ENCODE measurements around the gene BACE1-AS.
"Not testable (repeated sequence)": the region's sequence is repeated elsewhere in the genome, so short reads cannot be mapped to it uniquely, and the experiment has no call there.

Gene BACE1-AS

DNA sequence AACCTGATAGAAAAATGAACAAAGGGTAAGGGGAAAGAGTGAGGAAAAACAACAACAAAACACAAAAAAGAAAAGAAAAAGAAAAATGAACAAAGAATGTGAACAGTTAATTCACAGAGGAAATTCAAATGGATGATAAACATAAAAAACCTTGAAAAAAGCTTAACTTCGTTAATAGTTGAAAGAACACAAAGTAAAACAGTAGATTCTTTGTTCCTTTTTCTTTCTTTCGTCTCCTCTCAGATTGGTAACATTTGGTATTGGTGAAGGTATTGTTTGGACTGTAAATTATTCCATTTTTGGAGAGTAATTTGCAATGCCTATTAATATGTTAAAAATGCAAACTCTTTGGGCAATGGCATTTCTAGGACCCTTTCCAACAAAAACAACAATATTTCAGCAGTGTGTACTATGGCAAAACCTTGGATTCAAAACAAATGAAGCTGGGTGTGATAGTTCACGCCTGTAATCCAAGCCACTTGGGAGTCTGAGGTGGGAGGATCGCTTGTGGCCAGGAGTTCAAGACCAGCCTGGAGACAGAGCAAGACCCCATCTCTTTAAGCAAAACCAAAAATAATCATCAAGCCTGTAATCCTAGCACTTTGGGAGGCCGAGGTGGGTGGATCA lies 28.2 kb downstream of the BACE1-AS start:
- DNase-seq (ENCODE audit: low read depth in 3 of 3, low spot score in 1 of 3): no peak

DNA sequence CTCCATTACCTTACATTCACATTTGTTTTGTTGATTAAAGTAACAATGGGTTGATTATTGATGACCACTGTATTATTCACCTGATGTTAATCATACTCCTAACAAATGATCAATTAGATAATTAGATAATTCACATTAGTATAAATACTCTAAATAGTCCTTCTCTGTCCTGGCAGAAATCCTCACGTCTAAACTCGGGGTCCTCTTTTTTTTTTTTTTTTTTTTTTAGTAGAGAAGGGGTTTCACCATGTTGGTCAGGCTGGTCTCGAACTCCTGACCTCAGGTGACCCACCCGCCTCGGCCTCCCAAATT lies 36.1 kb downstream of the BACE1-AS start:
- not testable (repeated sequence) for DNase-seq (ENCODE audit: low read depth in 3 of 3, low spot score in 1 of 3)

DNA sequence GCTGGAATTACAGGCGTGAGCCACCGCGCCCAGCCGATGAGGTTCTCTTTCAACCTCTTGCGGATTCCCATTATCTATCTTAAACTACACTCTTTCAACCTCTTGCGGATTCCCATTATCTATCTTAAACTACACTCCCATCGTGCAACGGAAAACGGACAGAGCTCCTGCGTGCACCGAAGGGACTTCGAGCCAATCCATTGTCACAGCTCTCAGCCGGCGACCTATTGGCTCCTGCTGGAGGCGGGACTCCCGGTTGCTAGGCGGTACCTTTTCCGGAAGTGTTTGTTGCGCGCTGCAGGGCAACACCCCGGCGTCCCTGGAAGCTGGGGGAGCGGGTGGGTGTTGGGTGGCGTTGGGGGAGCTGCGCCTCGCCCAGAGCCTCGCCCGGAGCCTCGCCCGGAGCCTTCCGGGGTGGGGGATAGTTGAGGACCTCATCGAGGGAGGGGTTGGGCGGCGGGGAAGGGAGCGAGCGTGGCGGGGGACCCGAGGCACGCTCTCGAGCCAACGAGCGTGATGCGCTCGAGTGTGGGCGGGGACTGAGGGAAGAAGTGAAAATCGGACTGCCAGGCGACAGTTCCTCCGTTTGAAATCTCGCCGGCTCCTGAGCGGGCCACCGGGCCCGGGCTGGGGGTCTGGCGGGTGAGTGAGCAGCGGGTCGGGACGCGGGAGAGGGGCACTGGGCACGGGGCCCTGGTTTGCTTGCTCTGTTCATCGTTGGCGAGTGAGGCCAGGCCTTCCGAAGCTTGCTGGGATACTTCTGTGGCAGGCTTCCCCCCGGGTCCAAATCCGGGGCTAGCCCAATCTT lies 36.6 kb downstream of the BACE1-AS start, which contains the start of gene CEP164:
Gene CEP164, plus strand, starts transcription at position 288 of the 808 bp plus-strand sequence. CDS start 10,733 bp downstream, outside the sequence.
- peak; percentile 77 to 84 (median 81) for DNase-seq (ENCODE audit: low read depth in 3 of 3, low spot score in 1 of 3)

DNA sequence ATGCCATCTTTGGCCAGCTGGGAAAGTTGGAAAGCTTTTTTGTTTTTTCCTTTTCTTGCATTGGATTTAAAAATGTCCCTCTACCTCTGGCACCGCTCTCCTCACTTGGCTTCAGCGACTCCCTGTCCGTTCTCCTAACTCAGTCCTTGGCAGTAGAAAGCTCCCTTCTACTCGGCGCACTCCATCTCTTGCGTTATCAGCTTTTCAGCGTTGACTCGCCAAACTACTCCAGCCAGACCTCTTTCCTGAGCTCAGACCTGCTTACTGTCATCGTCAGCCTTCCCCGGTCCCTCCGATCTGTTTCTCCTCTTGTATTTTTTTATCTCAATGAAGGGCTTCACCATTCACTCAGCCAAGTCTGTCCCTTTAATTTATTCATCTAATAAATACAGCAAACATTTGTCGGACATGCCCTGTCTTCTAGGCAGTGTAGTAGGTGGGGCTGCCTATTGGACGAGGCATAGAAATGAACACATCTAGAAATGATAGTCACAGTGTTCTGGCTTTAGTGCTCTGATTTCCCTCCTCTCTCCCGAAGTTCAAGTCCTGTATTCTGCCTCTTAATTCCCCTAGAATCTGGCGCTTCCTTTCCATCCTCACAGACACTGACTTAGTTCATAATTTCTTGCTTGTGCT lies 37.3 kb downstream of the BACE1-AS start:
- DNase-seq (ENCODE audit: low read depth in 3 of 3, low spot score in 1 of 3): no peak

DNA sequence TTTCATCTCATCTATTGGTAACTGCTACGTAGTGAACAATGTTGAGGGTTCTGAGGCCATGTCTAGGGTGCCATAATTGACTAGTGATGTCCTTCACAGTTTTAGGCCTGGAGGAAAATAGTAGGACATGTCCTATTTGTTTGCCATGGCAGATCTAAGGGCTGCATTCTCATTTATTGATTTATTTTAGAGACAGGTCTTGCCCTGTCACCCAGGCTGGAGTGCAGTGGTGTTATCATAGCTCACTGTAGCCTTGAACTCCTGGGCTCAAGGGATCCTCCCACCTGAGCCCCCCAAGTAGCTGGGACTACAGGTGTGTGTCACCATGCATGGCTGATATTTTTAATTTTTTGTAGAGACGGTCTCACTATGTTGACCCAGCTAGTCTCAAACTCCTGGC lies 41.7 kb downstream of the BACE1-AS start:
- DNase-seq (ENCODE audit: low read depth in 3 of 3, low spot score in 1 of 3): no peak

DNA sequence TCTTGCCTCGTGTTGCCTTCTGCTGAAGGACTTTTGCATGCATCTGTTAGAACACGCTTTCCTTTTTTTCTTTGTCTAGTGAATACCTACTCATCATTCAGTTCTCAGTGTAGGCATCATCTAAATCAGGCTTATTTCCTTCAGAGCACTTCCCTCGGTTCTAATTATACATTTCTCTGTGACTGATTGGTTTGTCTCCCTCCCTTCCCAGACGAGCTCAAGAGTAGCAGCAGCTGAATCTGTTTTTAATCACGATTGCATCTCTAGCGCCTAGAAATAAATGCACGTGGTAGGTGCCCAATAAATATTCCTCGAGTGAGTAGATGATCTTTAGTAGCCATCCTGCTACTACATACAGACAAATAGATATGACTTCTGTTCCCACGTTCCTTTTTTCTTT lies 42.8 kb downstream of the BACE1-AS start:
- no peak for DNase-seq (ENCODE audit: low read depth in 3 of 3, low spot score in 1 of 3)

DNA sequence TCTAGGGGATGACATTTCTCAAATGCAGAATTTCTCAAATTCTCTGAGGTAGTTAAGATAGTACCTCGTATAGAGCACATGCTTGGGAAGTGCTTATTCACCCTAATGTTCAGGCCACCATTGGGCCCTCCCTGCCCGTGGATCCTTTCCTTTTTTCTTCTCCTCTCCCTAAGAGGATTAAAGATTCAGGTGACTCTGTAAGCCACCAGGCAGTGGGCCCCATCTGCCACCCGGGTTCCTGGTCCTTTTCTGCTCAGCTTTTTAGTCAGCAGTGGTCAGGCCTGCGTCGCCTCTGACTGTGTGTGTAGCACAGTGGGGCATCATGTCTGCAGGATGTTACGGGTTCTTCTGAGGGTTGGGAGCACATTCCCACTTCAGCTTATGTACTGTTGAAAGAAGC lies 43.8 kb downstream of the BACE1-AS start:
- DNase-seq (ENCODE audit: low read depth in 3 of 3, low spot score in 1 of 3): no peak

DNA sequence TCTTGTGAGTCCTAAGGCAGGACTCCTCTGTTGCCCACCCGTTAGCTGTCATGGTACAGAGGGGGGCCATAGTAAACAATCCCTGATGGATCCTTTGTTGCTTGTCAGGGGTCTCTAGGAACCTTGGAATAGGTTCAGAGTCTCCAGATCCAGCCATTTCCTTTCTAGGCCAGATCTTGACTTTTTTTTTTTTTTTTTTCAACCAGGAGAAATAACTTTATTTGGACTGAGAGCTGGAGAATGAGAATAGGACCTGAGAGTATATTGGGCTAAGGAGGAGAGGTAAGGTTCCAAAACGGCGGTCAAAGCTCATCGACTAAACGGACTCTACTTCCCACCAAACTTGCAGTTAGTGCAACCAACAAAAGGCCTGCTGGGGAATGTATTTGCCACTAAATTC lies 44.3 kb downstream of the BACE1-AS start:
- no peak for DNase-seq (ENCODE audit: low read depth in 3 of 3, low spot score in 1 of 3)

DNA sequence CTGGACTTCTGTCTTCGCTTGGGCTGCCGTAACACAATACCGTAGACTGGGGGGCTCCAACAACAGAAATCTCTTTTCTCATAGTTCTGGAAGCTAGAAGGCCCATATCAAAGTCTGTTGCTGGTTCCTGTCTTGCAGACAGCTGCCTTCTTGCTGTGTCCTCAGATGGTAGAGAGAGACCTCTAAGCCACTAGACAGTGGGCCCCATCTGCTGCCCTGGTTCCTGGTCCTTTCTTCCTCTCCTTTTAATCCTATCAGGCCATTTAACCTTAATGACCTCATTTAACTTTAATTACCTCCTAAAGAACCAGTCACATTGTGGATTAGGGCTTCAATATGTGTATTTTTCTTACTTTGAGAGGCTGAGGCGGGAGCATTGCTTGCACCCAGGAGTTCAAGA lies 45.9 kb downstream of the BACE1-AS start:
- DNase-seq (ENCODE audit: low read depth in 3 of 3, low spot score in 1 of 3): no peak
